Thoracic aorta (tissue), 2 donors: ENCODE measurements around the gene LGI4. TPM values are rescaled to one million over a fixed set of nuclear protein-coding genes. Genes with fewer than 3 reads are reported as not detected.

Experiments used
- ATAC-seq: fragments of 150-250 bp; one replicate; pipeline ENCODE4 v1.8.0; 2017; ENCODE audit warnings: low read depth; ENCODE audit not compliant: insufficient number of reproducible peaks, low FRiP score
- DNase-seq: peaks from one replicate; pipeline ENCODE4 v3.0.0-alpha.2; 2020; ENCODE audit warnings: low spot score
- H3K27ac ChIP-seq, 2 donors: fragments of 200-600 bp; sonication (generic); 1 replicate in 1 of 2; 2 replicates in 1 of 2; pipeline ENCODE4 v1.5.1; 2016; ENCODE audit warnings: mild to moderate bottlenecking in 2 of 2, moderate library complexity in 2 of 2
- H3K27me3 ChIP-seq: fragments of 200-600 bp; sonication (generic); replicated peaks from 2 replicates; pipeline ENCODE4 v1.6.0; 2016; ENCODE audit warnings: mild to moderate bottlenecking; ENCODE audit not compliant: insufficient read depth
- H3K36me3 ChIP-seq: fragments of 200-600 bp; sonication (generic); one replicate; pipeline ENCODE4 v1.5.1; 2016
- H3K4me1 ChIP-seq, 2 donors: fragments of 200-600 bp; sonication (generic); 1 replicate in 1 of 2; 2 replicates in 1 of 2; pipeline versions ENCODE4 v1.5.1 to v1.6.0; 2016; ENCODE audit warnings: low read depth in 2 of 2, mild to moderate bottlenecking in 1 of 2; ENCODE audit not compliant: control insufficient read depth in 1 of 2
- H3K4me3 ChIP-seq: fragments of 200-600 bp; sonication (generic); 2 replicates; pipeline ENCODE4 v1.5.1; 2016; ENCODE audit warnings: mild to moderate bottlenecking
- H3K9me3 ChIP-seq: fragments of 200-600 bp; sonication (generic); 2 replicates; pipeline ENCODE4 v1.5.1; 2016
- total RNA-seq, 2 donors: library from RNA; depleted of rRNA; stranded (reverse); fragments of >200 nt; gene quantifications; one replicate each; pipeline versions ENCODE4 v1.1.0 to v1.2.3, GENCODE V29; 2016
- TF ChIP-seq, protein P1 (sequence below): fragments of 200-600 bp; sonication (generic); IDR thresholded peaks from one replicate; pipeline ENCODE4 v1.5.1; 2019; ENCODE audit warnings: antibody characterized with exemption

Gene LGI4
- total RNA-seq, 2 donors from 2014 or later: 7.9 to 17.4 TPM

DNA sequence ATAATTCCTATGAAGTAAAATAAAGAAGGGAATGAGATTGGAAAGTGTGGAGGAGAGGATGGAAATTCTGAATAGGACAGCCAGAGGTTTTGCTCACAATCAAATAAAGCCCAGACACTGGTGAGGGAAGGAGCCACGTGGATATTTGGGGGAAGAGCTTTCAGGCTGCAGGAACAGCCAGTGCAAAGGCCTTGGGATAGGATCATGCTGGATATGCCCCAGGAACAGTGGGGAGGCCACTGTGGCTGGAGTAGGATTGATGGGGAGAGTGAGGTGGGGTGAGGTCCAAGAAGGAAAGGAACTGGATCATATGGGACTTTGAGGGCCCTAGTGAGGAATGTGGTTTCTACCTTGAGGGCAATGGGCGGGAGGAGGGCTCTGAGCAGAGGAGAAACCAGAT lies 15.6 kb upstream of the LGI4 start:
- Histone ChIP-seq H3K27me3 (no peaks in the 10 kb centered on the region), H3K27ac (no peak overlapping the region), H3K4me3 (no peak overlapping the region), H3K4me1 (peaks cover 0 to 29% of the 10 kb centered on the region in 2 donors), H3K36me3 (no peaks in the 10 kb centered on the region), H3K9me3 (no peaks in the 10 kb centered on the region)
- DNase-seq (no peak), ATAC-seq (no peak)
- TF ChIP-seq, protein P1, sequence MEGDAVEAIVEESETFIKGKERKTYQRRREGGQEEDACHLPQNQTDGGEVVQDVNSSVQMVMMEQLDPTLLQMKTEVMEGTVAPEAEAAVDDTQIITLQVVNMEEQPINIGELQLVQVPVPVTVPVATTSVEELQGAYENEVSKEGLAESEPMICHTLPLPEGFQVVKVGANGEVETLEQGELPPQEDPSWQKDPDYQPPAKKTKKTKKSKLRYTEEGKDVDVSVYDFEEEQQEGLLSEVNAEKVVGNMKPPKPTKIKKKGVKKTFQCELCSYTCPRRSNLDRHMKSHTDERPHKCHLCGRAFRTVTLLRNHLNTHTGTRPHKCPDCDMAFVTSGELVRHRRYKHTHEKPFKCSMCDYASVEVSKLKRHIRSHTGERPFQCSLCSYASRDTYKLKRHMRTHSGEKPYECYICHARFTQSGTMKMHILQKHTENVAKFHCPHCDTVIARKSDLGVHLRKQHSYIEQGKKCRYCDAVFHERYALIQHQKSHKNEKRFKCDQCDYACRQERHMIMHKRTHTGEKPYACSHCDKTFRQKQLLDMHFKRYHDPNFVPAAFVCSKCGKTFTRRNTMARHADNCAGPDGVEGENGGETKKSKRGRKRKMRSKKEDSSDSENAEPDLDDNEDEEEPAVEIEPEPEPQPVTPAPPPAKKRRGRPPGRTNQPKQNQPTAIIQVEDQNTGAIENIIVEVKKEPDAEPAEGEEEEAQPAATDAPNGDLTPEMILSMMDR: no peak

DNA sequence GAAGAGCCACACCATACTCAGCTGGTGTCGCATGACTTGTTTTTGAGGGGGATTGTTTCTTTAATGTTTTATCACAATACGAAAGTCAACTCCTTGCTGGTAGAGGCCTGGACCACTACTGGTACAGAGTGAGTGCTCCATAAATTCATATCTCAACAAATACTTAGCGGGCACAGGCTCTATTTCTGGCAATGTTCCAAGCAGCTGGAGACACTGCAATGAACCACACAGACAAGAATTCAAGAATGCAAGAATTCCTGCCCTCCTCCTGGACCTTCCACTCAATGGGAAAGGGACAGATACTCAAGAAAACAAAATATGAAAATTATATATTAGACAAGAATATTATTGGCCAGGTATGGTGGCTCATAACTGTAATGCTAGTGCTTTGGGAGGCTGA lies 14.6 kb upstream of the LGI4 start:
- no peaks in the 10 kb centered on the region for H3K36me3 ChIP-seq
- TF ChIP-seq, protein P1: no peak
- H3K4me3 ChIP-seq: no peak overlapping the region
- H3K27me3 ChIP-seq: no peaks in the 10 kb centered on the region
- H3K9me3 ChIP-seq: no peaks in the 10 kb centered on the region
- DNase-seq: no peak
- H3K4me1 ChIP-seq: peaks cover 0 to 19% of the 10 kb centered on the region in 2 donors
- no peak for ATAC-seq
- no peak overlapping the region for H3K27ac ChIP-seq

DNA sequence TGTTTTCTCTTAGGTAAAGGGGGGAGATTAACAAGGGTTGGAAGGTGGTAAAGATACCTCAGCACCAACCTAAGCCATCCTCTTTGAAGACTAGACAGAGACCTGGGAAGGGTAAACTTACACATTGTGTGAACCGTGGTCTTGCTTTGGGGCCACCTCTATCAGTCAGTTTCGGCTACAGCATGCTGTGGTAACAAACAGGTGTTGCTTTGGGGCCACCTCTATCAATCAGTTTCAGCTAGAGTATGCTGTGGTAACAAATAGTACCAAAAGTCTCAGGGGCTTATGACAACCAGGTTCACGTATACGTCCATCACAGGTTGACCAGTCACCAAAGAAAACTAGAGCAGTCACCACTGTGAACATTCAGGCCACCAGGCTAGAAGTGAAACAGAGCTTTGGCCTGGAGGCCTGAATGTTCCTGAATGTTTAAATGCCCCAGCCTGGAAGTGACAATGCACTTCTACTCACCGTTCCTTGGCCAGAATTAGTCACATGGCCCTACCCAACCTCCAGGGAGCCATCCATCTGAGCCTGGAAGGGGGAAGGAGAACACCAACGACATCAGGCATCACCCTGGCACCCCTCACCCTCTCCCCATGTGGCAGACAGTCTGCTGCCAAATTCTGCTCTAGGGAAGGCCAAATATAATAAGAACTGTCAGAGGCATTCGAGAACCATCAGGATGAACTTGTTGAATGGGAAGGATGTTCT lies 12.0 kb upstream of the LGI4 start:
- H3K36me3 ChIP-seq: no peaks in the 10 kb centered on the region
- peaks cover 4 to 11% of the 10 kb centered on the region in 2 donors for H3K4me1 ChIP-seq
- no peaks in the 10 kb centered on the region for H3K9me3 ChIP-seq
- no peak overlapping the region for H3K4me3 ChIP-seq
- no peak for DNase-seq
- no peaks in the 10 kb centered on the region for H3K27me3 ChIP-seq
- TF ChIP-seq, protein P1: no peak
- ATAC-seq: no peak
- H3K27ac ChIP-seq: peak overlapping the region in 1 of 2 donors; percentile 2

DNA sequence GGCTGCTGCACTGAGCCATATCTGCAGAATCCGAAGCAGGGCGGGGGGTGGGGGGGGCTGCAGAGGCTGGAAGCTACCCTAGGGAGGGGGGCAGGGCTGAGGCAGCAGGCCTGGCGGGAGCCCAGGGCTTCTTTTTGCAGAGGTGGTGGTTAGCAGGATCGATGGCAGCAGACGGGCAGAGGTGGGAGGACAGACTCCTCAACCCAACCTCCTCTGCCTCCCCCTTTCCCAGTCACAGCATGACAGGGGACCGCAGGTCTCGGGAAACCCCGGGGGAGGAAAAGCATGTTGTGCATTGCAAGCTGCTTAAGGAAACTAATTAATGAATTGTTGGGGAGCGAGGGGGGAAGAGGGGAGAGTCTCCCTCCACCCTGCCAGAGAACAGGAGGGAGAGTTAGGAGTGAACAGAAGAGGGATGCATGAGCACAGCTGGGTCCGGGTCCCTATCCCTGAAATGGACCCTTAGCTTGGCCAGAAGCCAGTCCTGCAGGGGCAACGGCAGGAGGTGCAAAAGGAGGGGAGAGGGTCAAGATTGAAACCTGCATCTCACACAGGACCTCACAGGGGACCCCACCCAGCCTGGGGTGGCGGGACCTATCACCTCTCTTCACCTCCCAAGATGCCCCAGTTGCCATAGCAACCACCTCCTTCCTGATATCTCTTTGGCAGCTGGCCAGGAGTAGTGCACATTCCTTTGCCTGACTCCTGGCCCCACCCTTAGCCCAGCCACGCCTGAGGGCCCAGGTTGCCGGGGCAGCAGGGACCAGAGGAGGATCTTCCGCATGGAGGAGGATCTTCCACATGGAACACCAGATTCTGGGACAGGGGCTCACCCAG lies 10.0 kb upstream of the LGI4 start:
- TF ChIP-seq, protein P1: no peak
- peaks cover 15 to 27% of the 10 kb centered on the region in 2 donors for H3K4me1 ChIP-seq
- H3K9me3 ChIP-seq: no peaks in the 10 kb centered on the region
- H3K27ac ChIP-seq: no peak overlapping the region
- H3K27me3 ChIP-seq: no peaks in the 10 kb centered on the region
- no peak for ATAC-seq
- H3K4me3 ChIP-seq: no peak overlapping the region
- H3K36me3 ChIP-seq: no peaks in the 10 kb centered on the region
- DNase-seq: no peak

DNA sequence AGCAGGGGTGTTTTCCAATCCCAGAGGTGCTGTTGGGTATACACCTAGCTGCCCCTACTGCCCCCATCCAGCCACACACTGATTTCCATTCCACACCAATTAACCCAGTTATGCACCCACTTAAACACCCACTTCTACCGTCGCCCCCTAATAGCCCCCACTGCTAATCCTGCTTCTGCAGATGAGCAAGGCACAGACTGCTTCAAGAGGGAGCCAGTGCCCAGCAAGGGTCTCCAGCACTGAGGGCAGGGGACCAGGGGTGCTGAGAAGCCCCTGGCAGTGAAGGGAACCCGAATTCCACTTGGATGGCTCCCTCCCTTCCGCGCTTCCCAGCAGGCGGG lies 9.4 kb upstream of the LGI4 start:
- TF ChIP-seq, protein P1: no peak

More for the DNA sequence above, 9.4 kb upstream of the LGI4 start:
- Histone ChIP-seq H3K27me3 (no peaks in the 10 kb centered on the region), H3K27ac (no peak overlapping the region), H3K36me3 (no peaks in the 10 kb centered on the region), H3K4me1 (peaks cover 15 to 29% of the 10 kb centered on the region in 2 donors), H3K4me3 (no peak overlapping the region), H3K9me3 (no peaks in the 10 kb centered on the region)
- ATAC-seq: no peak
- DNase-seq: no peak
